Thyroid gland (tissue), 4 donors: Measurements from ENCODE around the gene REXO4. TPM values are rescaled to one million over a fixed set of nuclear protein-coding genes. Genes with fewer than 3 reads are reported as not detected.

ENCODE experiments used
- DNase-seq, 2 donors: peaks; one replicate each; pipeline ENCODE4 v3.0.0-alpha.2; 2019
- H3K27ac ChIP-seq, 3 donors: fragments of 200-600 bp; sonication (generic); 1 replicate in 2 of 3; 2 replicates in 1 of 3; pipeline ENCODE4 v1.5.1; 2016 to 2019; ENCODE audit warnings: mild to moderate bottlenecking in 1 of 3, moderate library complexity in 1 of 3
- H3K27me3 ChIP-seq: fragments of 200-600 bp; sonication (generic); one replicate; pipeline ENCODE4 v1.5.1; 2019
- H3K36me3 ChIP-seq, 2 donors: fragments of 200-600 bp; sonication (generic); one replicate each; pipeline ENCODE4 v1.5.1; 2016 to 2019
- H3K4me1 ChIP-seq, 2 donors: fragments of 200-600 bp; sonication (generic); one replicate each; pipeline ENCODE4 v1.5.1; 2017 to 2019
- H3K4me3 ChIP-seq, 3 donors: fragments of 200-600 bp; sonication (generic); replicated peaks in 1 of 3; 1 replicate in 2 of 3; 2 replicates in 1 of 3; pipeline ENCODE4 v1.5.1; 2016; ENCODE audit warnings: mild to moderate bottlenecking in 1 of 3
- H3K9me3 ChIP-seq: fragments of 200-600 bp; sonication (generic); one replicate; pipeline ENCODE4 v1.5.1; 2017
- CTCF ChIP-seq, 6 experiments: fragments of 200-600 bp in 3 of 6; fragments of 450-650 bp in 3 of 6; sonication (generic) in 3 of 6; IDR thresholded peaks; one replicate each; pipeline ENCODE4 v1.5.1; 2016 to 2019; ENCODE audit warnings: antibody characterized with exemption in 6 of 6, mild to moderate bottlenecking in 2 of 6, inconsistent platforms in 1 of 6, moderate library complexity in 1 of 6
- POLR2A ChIP-seq, 2 donors: fragments of 450-650 bp; IDR thresholded peaks; one replicate each; pipeline ENCODE4 v1.6.1; 2017; ENCODE audit warnings: antibody characterized with exemption in 2 of 2, mild to moderate bottlenecking in 2 of 2, moderate library complexity in 1 of 2
- WGBS, 2 donors: methylation state at CpG; one replicate each; pipeline ENCODE4 v1.1.5; 2017; 5-methylcytosine and 5-hydroxymethylcytosine counted together
- intact Hi-C: fragments of 100-400 bp; cut with DNase I; formaldehyde crosslinking; loops from one replicate; pipeline ENCODE4 v1.15.1; 2023
- total RNA-seq, 4 donors: library from RNA; depleted of rRNA; stranded (reverse); fragments of >200 nt; gene quantifications; one replicate each; pipeline ENCODE4 v1.2.3, GENCODE V29; 2016

The REXO4 gene
- total RNA-seq, 4 donors from 2014 or later = 16.0 to 21.9 (median 19.0) TPM

- intact Hi-C loops = loop anchor here (5.0 kb wide), 1 partner anchor 39 kb away; the partner anchor contains the start of gene SURF6
- H3K27me3 ChIP-seq = no peaks in the 10 kb centered on the region
- H3K36me3 ChIP-seq = peaks cover 0 to 6% of the 10 kb centered on the region in 2 donors
- H3K9me3 ChIP-seq = no peaks in the 10 kb centered on the region
- WGBS, 2 donors = 0 to 1% methylated on average over 24 to 33 of the region's 120 CpGs
- peaks cover 34 to 42% of the 10 kb centered on the region in 2 donors for H3K4me1 ChIP-seq
- peak in 1 of 6 experiments; percentile 36 for TF ChIP-seq CTCF (IDR thresholded peaks at IDR 0.05)
- TF ChIP-seq POLR2A (IDR thresholded peaks at IDR 0.05) = peak in 1 of 2 donors; percentile 92
- DNase-seq = peak; percentile 95 to 96
- H3K27ac ChIP-seq = peak within 1 kb of the TSS; percentile 81 to 93 (median 92)
- H3K4me3 ChIP-seq = peak within 1 kb of the TSS; percentile 56 to 97 (median 79)
Measured at GRCh38 chr9:133375724-133376654, 41.8 kb downstream of the REXO4 start, which contains the start of the genes STKLD1 and SURF4. Gene STKLD1 (plus strand): TSS chr9:133376366. CDS start chr9:133376474, 108 bp downstream. Gene SURF4 (minus strand): TSS chr9:133376060. CDS start chr9:133375969, 91 bp downstream.

- intact Hi-C loops = loop anchor here (5.0 kb wide), 1 partner anchor 38 kb away; the partner anchor contains the start of gene SURF6
- Histone ChIP-seq H3K4me3 (peak overlapping the region; percentile 48 to 97 (median 56)), H3K4me1 (peaks cover 37 to 47% of the 10 kb centered on the region in 2 donors), H3K9me3 (no peaks in the 10 kb centered on the region), H3K27ac (peak overlapping the region; percentile 81 to 93 (median 92)), H3K27me3 (no peaks in the 10 kb centered on the region), H3K36me3 (peaks cover 0 to 6% of the 10 kb centered on the region in 2 donors)
- TF ChIP-seq CTCF (IDR thresholded peaks at IDR 0.05) (no peak), POLR2A (IDR thresholded peaks at IDR 0.05) (no peak)
- WGBS, 2 donors = 1 to 2% methylated on average over 15 to 17 of the region's 39 CpGs
- DNase-seq = peak; percentile 17 to 22
Measured at GRCh38 chr9:133375116-133375723, 42.6 kb downstream of the REXO4 start.

GRCh38 chr9:133374612-133375115 lies 43.1 kb downstream of the REXO4 start:
- 26 to 31% methylated on average over 12 of the region's 12 CpGs for WGBS, 2 donors
- TF ChIP-seq POLR2A (IDR thresholded peaks at IDR 0.05) (no peak), CTCF (IDR thresholded peaks at IDR 0.05) (no peak)
- Histone ChIP-seq H3K27ac (peak overlapping the region in 1 of 3 donors; percentile 93), H3K36me3 (peaks cover 0 to 6% of the 10 kb centered on the region in 2 donors), H3K9me3 (no peaks in the 10 kb centered on the region), H3K27me3 (no peaks in the 10 kb centered on the region), H3K4me1 (peaks cover 37 to 52% of the 10 kb centered on the region in 2 donors), H3K4me3 (peak overlapping the region; percentile 48 to 97 (median 56))
- no peak for DNase-seq
- intact Hi-C loops = loop anchor here (5.0 kb wide), 1 partner anchor 37 kb away; the partner anchor contains the start of gene SURF6

- Histone ChIP-seq H3K4me1 (peaks cover 37 to 70% of the 10 kb centered on the region in 2 donors), H3K27ac (no peak overlapping the region), H3K4me3 (no peak overlapping the region), H3K36me3 (peaks cover 1 to 7% of the 10 kb centered on the region in 2 donors), H3K9me3 (no peaks in the 10 kb centered on the region), H3K27me3 (no peaks in the 10 kb centered on the region)
- no peak for DNase-seq
- 61 to 63% methylated on average over 7 of the region's 7 CpGs for WGBS, 2 donors
- TF ChIP-seq CTCF (IDR thresholded peaks at IDR 0.05) = no peak
- TF ChIP-seq POLR2A (IDR thresholded peaks at IDR 0.05) = no peak
- intact Hi-C loops = no loop called here
Measured at GRCh38 chr9:133372144-133372543, 45.7 kb downstream of the REXO4 start.
